Stomach smooth muscle (tissue), 2 donors: ENCODE data around the gene CCDC112.
A peak's percentile ranks its signal among the peaks of the same experiment; 100 is the strongest.

Experiments
- H3K27ac ChIP-seq: one replicate; pipeline ENCODE4 v1.7.0; 2013; ENCODE audit warnings: mild to moderate bottlenecking, low read length, inconsistent platforms
- H3K27me3 ChIP-seq, 2 donors: one replicate each; pipeline ENCODE4 v1.7.0; 2013; ENCODE audit warnings: low read length in 2 of 2; ENCODE audit not compliant: insufficient read depth in 2 of 2, control insufficient read depth in 1 of 2
- H3K36me3 ChIP-seq, 2 donors: one replicate each; pipeline ENCODE4 v1.7.0; 2013; ENCODE audit warnings: low read length in 2 of 2; ENCODE audit not compliant: control insufficient read depth in 2 of 2, insufficient read depth in 2 of 2
- H3K4me1 ChIP-seq: one replicate; pipeline ENCODE4 v1.7.0; 2013; ENCODE audit warnings: low read length; ENCODE audit not compliant: control insufficient read depth, insufficient read depth
- H3K4me3 ChIP-seq, 2 donors: one replicate each; pipeline ENCODE4 v1.7.0; 2013; ENCODE audit warnings: low read length in 2 of 2
- H3K9ac ChIP-seq, 2 donors: one replicate each; pipeline ENCODE4 v1.7.0; 2013; ENCODE audit warnings: low read length in 2 of 2, mild to moderate bottlenecking in 1 of 2
- H3K9me3 ChIP-seq, 2 donors: one replicate each; pipeline ENCODE4 v1.7.0; 2013; ENCODE audit warnings: low read length in 2 of 2; ENCODE audit not compliant: control insufficient read depth in 2 of 2
- donor health status: healthy.
- donor health status: Pancreatic carcinoma.

CCDC112 gene

DNA sequence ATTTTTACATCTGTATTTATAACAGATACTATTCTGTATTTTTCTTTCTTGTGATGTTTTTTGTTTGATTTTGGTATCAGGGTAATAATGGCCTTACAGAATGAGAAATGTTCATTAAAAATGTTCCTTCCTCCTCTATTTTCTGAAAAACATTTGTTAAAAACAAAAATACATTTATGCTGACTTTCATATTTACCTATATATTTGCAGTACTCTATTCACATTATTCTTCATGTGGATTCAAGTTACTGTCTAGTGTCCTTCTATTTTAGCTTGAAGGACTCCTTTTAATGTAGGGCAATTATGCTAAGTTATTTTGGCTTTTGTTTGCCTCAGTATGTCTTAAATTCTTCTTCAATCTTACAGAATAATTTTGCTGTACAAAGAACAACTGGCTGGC lies 5.1 kb downstream of the CCDC112 start:
- Histone ChIP-seq H3K9ac (no peak overlapping the region), H3K4me1 (peaks cover 5% of the 10 kb centered on the region), H3K9me3 (no peaks in the 10 kb centered on the region), H3K36me3 (no peaks in the 10 kb centered on the region), H3K27me3 (no peaks in the 10 kb centered on the region), H3K27ac (no peak overlapping the region), H3K4me3 (no peak overlapping the region)

DNA sequence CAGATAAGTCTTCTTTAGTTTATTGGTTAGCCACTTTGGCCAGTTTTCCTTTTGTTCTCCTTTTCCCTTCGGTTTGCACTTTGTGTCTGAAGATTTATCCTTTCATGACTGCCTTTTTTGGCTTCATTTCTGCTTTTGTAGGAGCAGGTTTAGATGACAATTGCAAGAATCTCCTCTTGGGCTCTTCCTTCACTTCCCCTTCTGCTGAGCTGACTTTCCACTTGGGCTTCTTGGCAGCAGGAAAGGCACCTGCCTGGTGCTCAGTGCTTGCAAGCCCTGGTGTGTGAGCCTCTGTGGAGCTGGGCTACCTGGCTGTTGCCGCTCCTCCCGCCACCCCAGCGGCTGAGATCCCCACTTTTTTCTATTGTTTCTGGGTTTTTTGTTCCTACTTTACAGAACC lies 7.3 kb downstream of the CCDC112 start:
- Histone ChIP-seq H3K36me3 (no peaks in the 10 kb centered on the region), H3K9ac (no peak overlapping the region), H3K4me3 (no peak overlapping the region), H3K27me3 (no peaks in the 10 kb centered on the region), H3K9me3 (no peaks in the 10 kb centered on the region), H3K27ac (no peak overlapping the region), H3K4me1 (no peaks in the 10 kb centered on the region)

DNA sequence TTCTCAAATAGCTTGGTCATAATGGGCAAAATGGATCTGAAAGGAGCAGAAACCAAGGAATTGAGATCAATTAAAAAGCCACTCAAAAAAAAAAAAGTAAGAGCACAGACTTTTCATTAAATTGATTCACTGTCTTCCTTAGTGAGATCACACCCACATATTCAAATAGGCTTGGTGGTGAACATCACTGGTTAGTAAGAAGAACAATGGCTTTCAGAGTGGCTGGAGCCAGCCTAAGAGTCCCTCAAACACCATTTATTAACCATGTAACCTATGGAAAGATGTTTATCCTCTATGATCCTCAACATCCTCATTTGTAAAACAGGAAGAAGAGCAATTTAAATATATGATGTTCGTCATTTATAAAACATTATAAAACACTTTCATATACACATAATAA lies 12.4 kb downstream of the CCDC112 start:
- H3K9ac ChIP-seq = no peak overlapping the region
- H3K27me3 ChIP-seq = no peaks in the 10 kb centered on the region
- H3K4me3 ChIP-seq = no peak overlapping the region
- H3K36me3 ChIP-seq = no peaks in the 10 kb centered on the region
- no peaks in the 10 kb centered on the region for H3K4me1 ChIP-seq
- no peaks in the 10 kb centered on the region for H3K9me3 ChIP-seq
- H3K27ac ChIP-seq = no peak overlapping the region

DNA sequence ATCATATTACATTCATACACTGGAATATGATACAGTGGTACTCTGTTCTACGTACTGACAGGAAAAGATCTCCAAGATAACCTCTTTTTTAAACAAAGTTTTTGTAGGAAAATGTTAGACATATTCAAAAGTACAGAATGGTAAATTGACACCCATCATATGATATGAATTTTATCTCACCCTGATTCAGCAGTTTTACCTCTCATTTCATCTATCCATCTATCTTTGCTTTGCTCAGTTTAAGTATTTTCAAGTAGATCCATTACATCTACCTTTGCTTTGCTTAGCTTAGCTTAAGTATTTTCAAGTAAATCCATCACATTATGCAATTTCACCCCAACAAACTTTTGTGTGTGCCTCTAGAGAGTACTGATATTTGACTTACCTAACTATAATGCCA lies 14.3 kb downstream of the CCDC112 start:
- Histone ChIP-seq H3K4me3 (no peak overlapping the region), H3K36me3 (no peaks in the 10 kb centered on the region), H3K27me3 (no peaks in the 10 kb centered on the region), H3K9ac (no peak overlapping the region), H3K9me3 (no peaks in the 10 kb centered on the region), H3K4me1 (no peaks in the 10 kb centered on the region), H3K27ac (no peak overlapping the region)

DNA sequence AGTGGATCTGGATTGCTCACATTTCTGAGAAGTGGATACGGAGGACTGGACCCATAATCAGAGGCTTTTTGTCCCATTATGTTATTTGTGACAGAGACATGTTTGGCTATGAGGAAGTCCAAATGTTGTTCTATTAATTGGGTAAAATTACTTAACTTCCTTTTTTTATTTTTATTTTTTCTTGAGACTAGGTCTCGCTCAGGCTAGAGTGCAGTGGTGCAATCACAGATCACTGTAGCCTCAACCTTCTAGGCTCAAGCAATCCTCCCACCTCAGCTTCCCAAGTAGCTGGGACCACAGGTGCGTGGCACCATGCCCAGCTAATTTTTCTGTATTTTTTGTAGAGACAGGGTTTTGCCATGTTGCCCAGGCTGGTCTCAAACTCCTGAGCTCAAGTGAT lies 21.9 kb downstream of the CCDC112 start:
- peaks cover 0 to 6% of the 10 kb centered on the region in 2 donors for H3K36me3 ChIP-seq

DNA sequence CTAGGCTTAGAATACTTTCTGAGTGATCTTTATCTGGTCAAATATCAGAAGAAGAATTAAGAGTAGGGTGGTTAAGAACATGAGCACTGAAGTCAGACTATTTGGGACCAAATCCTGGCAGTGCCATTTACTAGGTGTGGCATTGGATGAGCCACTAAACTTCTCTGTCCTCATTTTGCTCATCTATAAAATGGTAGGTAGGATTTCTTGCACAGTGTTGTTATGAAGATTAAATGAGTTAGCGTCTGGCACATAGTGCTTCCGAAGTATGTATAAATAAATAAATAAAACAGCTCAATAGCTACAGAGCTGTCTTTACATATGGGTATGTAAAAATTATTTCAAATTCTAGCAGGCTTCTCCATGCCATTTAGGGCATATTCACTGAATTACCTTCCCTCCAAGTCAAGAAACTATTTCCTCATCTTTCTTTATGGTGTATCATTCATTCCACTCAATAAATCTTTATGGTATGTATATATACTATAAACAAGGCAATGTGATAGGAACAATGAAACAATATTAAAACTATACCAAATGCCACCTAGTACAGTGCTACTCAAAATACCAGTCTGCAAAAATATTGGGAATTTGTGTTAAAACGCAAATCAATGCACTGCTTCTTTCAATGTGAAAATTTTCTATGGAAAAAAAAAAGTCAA lies 24.0 kb downstream of the CCDC112 start:
- Histone ChIP-seq H3K27me3 (no peaks in the 10 kb centered on the region), H3K9me3 (no peaks in the 10 kb centered on the region), H3K9ac (no peak overlapping the region), H3K36me3 (peaks cover 0 to 6% of the 10 kb centered on the region in 2 donors), H3K4me1 (no peaks in the 10 kb centered on the region), H3K27ac (no peak overlapping the region), H3K4me3 (no peak overlapping the region)

More for the DNA sequence above, 21.9 kb downstream of the CCDC112 start:
- H3K4me1 ChIP-seq = no peaks in the 10 kb centered on the region
- no peak overlapping the region for H3K9ac ChIP-seq
- no peaks in the 10 kb centered on the region for H3K27me3 ChIP-seq
- no peak overlapping the region for H3K4me3 ChIP-seq
- no peaks in the 10 kb centered on the region for H3K9me3 ChIP-seq
- no peak overlapping the region for H3K27ac ChIP-seq

DNA sequence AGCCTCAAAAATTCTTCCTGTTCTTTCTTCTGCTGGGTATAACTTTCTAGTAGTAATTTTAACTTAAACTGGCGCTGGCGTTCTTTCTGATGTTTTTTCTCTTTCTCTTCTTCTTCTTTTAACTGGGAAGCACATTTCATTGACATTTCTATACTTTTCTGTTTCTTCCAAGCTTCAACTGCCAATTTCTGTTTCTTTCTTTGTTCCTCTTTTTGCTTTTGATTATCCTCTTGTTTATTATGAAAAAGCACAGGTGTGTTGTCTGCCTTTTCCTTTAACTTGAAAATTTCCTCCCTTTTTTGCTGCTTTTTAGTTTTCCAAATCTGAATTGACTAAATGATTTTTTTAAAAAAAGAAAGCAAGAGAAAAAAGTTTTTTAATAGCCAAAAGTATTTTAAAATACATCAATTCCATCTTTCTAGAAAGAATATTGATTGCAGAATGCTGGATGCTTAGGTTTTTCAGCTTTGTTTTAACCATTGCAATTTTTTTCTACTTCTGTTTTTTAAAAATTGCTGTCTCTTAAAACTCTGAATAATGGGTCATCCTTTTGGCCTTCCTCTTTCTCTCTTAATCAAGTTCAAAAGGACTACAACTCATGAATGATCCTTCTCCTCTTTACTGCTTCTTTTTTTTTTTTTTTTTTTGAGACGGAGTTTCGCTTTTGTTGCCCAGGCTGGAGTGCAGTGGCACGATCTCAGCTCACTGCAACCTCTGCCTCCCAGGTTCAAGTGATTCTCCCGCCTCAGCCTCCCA lies 25.0 kb downstream of the CCDC112 start:
- Histone ChIP-seq H3K9ac (no peak overlapping the region), H3K27ac (no peak overlapping the region), H3K4me3 (no peak overlapping the region), H3K27me3 (no peaks in the 10 kb centered on the region), H3K36me3 (peaks cover 0 to 6% of the 10 kb centered on the region in 2 donors), H3K9me3 (no peaks in the 10 kb centered on the region), H3K4me1 (no peaks in the 10 kb centered on the region)

DNA sequence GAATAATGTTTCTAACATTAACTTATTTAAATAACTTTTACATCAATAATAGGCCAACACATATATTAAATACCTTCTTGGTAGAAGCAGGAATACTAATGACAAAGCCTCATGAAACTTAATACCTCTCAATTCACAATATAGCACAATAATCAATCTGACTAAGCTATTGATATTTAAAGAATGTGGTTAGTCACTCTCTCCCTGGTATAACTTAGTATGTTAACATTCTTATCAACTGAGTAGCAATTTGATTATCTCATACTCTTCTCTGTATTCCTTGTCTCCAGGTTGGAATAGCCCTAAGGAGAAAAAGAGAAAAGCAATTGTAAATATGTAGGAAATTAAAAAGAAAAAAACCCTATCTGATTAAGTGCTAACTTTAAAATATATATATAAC lies 28.8 kb downstream of the CCDC112 start:
- Histone ChIP-seq H3K27me3 (no peaks in the 10 kb centered on the region), H3K36me3 (no peaks in the 10 kb centered on the region), H3K4me3 (no peak overlapping the region), H3K9ac (no peak overlapping the region), H3K9me3 (no peaks in the 10 kb centered on the region), H3K27ac (no peak overlapping the region), H3K4me1 (no peaks in the 10 kb centered on the region)

DNA sequence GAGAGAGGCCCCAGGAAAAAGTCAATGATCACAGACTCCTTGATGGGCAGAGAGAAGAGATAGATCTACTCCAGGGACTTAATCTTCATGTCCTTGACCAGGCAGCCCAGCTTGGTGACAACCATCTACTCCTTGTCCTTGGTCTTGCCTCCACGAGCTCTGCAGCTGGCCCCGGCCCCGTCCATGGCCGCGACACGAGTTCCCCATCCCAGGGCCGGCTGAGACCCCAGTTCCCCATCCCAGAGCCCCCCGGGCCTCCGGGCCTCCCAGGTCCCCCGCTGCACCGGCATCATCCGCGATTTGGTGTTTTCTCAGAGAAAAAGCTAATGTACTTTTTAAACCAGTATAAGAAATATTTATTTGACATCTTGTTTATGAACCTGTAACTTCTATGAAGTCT lies 31.2 kb downstream of the CCDC112 start:
- H3K9me3 ChIP-seq = no peaks in the 10 kb centered on the region
- H3K9ac ChIP-seq = no peak overlapping the region
- H3K4me1 ChIP-seq = no peaks in the 10 kb centered on the region
- no peaks in the 10 kb centered on the region for H3K36me3 ChIP-seq
- H3K27me3 ChIP-seq = no peaks in the 10 kb centered on the region
- H3K27ac ChIP-seq = no peak overlapping the region
- H3K4me3 ChIP-seq = no peak overlapping the region

DNA sequence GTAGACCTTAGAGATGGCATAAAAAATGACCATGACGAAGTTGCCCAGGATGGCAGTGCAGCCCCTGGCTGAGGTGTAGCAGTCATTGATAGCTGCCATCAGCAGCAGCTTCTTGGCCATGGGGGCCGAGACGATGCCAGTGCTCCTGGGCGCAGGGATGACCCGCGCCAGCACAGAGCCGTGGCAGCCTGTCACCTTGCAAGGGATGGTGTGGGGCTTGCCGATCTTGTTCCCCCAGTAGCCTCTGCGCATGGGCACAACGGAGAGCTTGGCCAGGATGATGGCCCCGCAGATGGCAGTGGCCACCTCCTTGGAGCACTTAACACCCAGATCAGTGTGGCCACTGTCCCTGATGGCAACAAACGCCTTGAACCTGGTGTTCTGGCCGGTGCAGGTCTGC lies 31.7 kb downstream of the CCDC112 start:
- H3K27ac ChIP-seq = no peak overlapping the region
- no peak overlapping the region for H3K4me3 ChIP-seq
- no peaks in the 10 kb centered on the region for H3K27me3 ChIP-seq
- no peaks in the 10 kb centered on the region for H3K36me3 ChIP-seq
- no peaks in the 10 kb centered on the region for H3K4me1 ChIP-seq
- H3K9ac ChIP-seq = no peak overlapping the region
- no peaks in the 10 kb centered on the region for H3K9me3 ChIP-seq

DNA sequence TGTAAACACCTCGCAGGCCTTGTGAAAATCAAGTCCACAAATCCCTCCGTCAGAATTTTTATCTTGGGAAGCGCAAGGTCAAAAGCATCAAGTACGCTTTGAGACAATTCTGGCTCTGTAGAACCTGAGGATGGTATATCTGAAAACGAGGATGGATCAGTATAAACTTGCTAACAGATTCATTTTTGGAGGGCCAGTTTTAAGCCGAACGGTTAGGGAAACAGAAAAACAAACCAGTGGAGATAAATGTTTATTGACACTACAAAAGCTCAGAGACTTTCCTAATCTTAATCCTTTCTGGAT lies 33.4 kb downstream of the CCDC112 start:
- Histone ChIP-seq H3K27ac (peak overlapping the region; percentile 76), H3K9ac (peak overlapping the region; percentile 78 to 88), H3K4me1 (peaks cover 2% of the 10 kb centered on the region), H3K9me3 (no peaks in the 10 kb centered on the region), H3K4me3 (peak overlapping the region; percentile 86 to 93), H3K27me3 (no peaks in the 10 kb centered on the region), H3K36me3 (no peaks in the 10 kb centered on the region)
